Esophagus squamous epithelium (tissue), 4 donors: Measurements from ENCODE around the gene CFAP74.

Experiments used
- POLR2A ChIP-seq, 4 donors: fragments of 450-650 bp; IDR thresholded peaks; one replicate each; pipeline ENCODE4 v1.6.1; 2017; ENCODE audit warnings: antibody characterized with exemption in 4 of 4, mild to moderate bottlenecking in 4 of 4, moderate library complexity in 3 of 4
- TF ChIP-seq, protein P1 (sequence below), 6 experiments: fragments of 450-650 bp in 4 of 6; fragments of 200-600 bp in 2 of 6; sonication (generic) in 2 of 6; IDR thresholded peaks; one replicate each; pipeline ENCODE4 v1.5.1; 2016 to 2019; ENCODE audit warnings: antibody characterized with exemption in 6 of 6, mild to moderate bottlenecking in 4 of 6, moderate library complexity in 4 of 6

DNA sequence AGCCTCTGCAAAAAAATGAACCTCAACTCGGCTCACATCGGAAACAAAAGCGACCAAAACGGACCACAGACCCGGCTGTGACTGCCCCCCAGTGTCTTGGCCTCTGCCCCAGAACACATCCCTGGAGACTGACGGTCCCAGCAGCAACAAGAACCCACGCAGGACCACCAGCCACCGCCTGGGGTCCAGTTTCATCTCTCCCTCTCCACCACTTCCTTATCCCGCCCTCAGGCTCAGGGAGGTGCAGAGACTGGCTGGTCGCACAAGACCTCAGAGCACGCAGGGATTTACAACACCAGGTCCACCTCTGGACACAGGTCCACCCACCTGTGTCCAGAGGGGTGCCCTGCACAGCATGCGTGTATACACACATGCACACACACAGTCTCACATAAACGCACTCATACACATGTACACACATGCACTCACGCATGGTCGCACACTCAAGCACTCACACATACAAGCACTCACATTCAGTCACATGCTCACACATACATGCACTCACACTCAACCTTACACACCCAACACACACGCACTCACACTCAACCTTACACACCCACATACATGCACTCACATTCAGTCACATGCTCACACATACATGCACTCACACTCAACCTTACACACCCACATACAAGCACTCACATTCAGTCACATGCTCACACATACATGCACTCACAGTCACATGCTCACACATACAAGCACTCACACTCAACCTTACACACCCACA, 65.9 kb downstream of the CFAP74 start:
- TF ChIP-seq, protein P1, sequence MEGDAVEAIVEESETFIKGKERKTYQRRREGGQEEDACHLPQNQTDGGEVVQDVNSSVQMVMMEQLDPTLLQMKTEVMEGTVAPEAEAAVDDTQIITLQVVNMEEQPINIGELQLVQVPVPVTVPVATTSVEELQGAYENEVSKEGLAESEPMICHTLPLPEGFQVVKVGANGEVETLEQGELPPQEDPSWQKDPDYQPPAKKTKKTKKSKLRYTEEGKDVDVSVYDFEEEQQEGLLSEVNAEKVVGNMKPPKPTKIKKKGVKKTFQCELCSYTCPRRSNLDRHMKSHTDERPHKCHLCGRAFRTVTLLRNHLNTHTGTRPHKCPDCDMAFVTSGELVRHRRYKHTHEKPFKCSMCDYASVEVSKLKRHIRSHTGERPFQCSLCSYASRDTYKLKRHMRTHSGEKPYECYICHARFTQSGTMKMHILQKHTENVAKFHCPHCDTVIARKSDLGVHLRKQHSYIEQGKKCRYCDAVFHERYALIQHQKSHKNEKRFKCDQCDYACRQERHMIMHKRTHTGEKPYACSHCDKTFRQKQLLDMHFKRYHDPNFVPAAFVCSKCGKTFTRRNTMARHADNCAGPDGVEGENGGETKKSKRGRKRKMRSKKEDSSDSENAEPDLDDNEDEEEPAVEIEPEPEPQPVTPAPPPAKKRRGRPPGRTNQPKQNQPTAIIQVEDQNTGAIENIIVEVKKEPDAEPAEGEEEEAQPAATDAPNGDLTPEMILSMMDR (IDR thresholded peaks at IDR 0.05): no peak
- no peak for TF ChIP-seq POLR2A (IDR thresholded peaks at IDR 0.05)
